HCT116 (cell line): ENCODE results near the gene SULT1E1. TPM values are rescaled to one million over a fixed set of nuclear protein-coding genes. Genes with fewer than 3 reads are reported as not detected.

ENCODE experiments used
- ATAC-seq: fragments of 200-7000 bp; cut with Tn5 transposase; 2 replicates; pipeline ENCODE4 v1.9.1; 2020; ENCODE audit warnings: mild to moderate bottlenecking, moderate library complexity
- BruUV-seq: library from RNA; stranded (reverse); fragments of 400-500 nt; replicated peaks from 2 replicates; lab custom pipeline; 2021; lab: Mats Ljungman, UMichigan
- CTCF ChIA-PET: fragments of 300-600 bp; sonication (Branson Sonifier 250); formaldehyde crosslinking; loops from one replicate; lab custom pipeline; 2021; ENCODE audit warnings: antibody characterized with exemption; lab: Charles Lee
- POLR2A ChIA-PET: fragments of 300-600, 350-600 bp; sonication (Branson Sonifier 250); formaldehyde crosslinking; loops from one replicate; lab custom pipeline; 2021; ENCODE audit warnings: antibody characterized with exemption; lab: Charles Lee
- RAD21 ChIA-PET, 2 experiments: fragments of 300-600 bp; sonication (Branson Sonifier 250); formaldehyde crosslinking; loops; one replicate each; lab custom pipeline; 2023; ENCODE audit warnings: low total read pairs in 2 of 2; ENCODE audit not compliant: uncharacterized antibody in 2 of 2, unreplicated experiment in 2 of 2, low non-redundant PET in 1 of 2; lab: Charles Lee
- DNase-seq: peaks from one replicate; pipeline ENCODE4 v3.0.0-alpha.2; 2010; ENCODE audit warnings: low read depth, low spot score
- H2AFZ ChIP-seq: fragments of 200-600 bp; shearing (Covaris generic), sonication (generic); 2 replicates; pipeline ENCODE4 v1.6.1; 2017; ENCODE audit warnings: low read depth, mixed run types, mixed read lengths, antibody characterized with exemption, low read length; ENCODE audit not compliant: poor library complexity, severe bottlenecking
- H3K27ac ChIP-seq: 2 replicates; pipeline ENCODE4 v1.5.1; 2012; ENCODE audit warnings: low read depth, low read length
- H3K27me3 ChIP-seq: fragments of 200-600 bp; sonication (generic); 2 replicates; pipeline ENCODE4 v1.6.1; 2016; ENCODE audit warnings: mixed run types, low read length, mixed read lengths; ENCODE audit not compliant: insufficient read depth
- H3K36me3 ChIP-seq, 2 experiments: fragments of 200-500 bp in 1 of 2; fragments of 200-600 bp in 1 of 2; sonication (Bioruptor generic) in 1 of 2; sonication (generic) in 1 of 2; 2 replicates each; pipeline versions ENCODE4 v1.5.1 to v1.6.1; 2014 to 2016; ENCODE audit warnings: low read length in 2 of 2, inconsistent platforms in 1 of 2, mixed read lengths in 1 of 2, mixed run types in 1 of 2; ENCODE audit not compliant: insufficient read depth in 2 of 2, control insufficient read depth in 1 of 2
- H3K4me1 ChIP-seq, 2 experiments: fragments of 200-600 bp in 1 of 2; sonication (generic) in 1 of 2; 2 replicates each; pipeline versions ENCODE4 v1.5.1 to v1.6.1; 2012 to 2017; ENCODE audit warnings: low read length in 2 of 2, inconsistent platforms in 1 of 2, mild to moderate bottlenecking in 1 of 2, mixed read lengths in 1 of 2, mixed run types in 1 of 2, moderate library complexity in 1 of 2; ENCODE audit not compliant: insufficient read depth in 2 of 2, control insufficient read depth in 1 of 2
- H3K4me2 ChIP-seq: fragments of 200-600 bp; sonication (generic); 2 replicates; pipeline ENCODE4 v1.6.1; 2017; ENCODE audit warnings: mixed run types, low read length, mixed read lengths
- H3K4me3 ChIP-seq, 2 experiments: fragments of 200-600 bp in 1 of 2; sonication (generic) in 1 of 2; replicated peaks in 1 of 2; 2 replicates each; pipeline ENCODE4 v1.5.1; 2011 to 2016; ENCODE audit warnings: low read length in 2 of 2, control low read depth in 1 of 2, low read depth in 1 of 2, mild to moderate bottlenecking in 1 of 2, mixed read lengths in 1 of 2, mixed run types in 1 of 2
- H3K79me2 ChIP-seq: fragments of 200-600 bp; sonication (generic); 2 replicates; pipeline ENCODE4 v1.6.1; 2017; ENCODE audit warnings: mild to moderate bottlenecking, mixed run types, low read length, moderate library complexity, mixed read lengths; ENCODE audit not compliant: insufficient read depth
- H3K9ac ChIP-seq: fragments of 200-600 bp; sonication (generic); 2 replicates; pipeline ENCODE4 v1.6.1; 2016; ENCODE audit warnings: low read length, mixed read lengths
- H3K9me2 ChIP-seq: fragments of 200-600 bp; sonication (generic), shearing (Covaris generic); 2 replicates; pipeline ENCODE4 v1.6.1; 2017; ENCODE audit warnings: mixed run types, mild to moderate bottlenecking, moderate library complexity; ENCODE audit not compliant: insufficient read depth
- H3K9me3 ChIP-seq, 2 experiments: fragments of 200-500 bp in 1 of 2; fragments of 200-600 bp in 1 of 2; sonication (Bioruptor generic) in 1 of 2; sonication (generic) in 1 of 2; 2 replicates each; pipeline ENCODE4 v1.6.1; 2014 to 2017; ENCODE audit warnings: low read length in 2 of 2, mixed read lengths in 2 of 2, inconsistent platforms in 1 of 2, low read depth in 1 of 2, mild to moderate bottlenecking in 1 of 2, mixed run types in 1 of 2, moderate library complexity in 1 of 2; ENCODE audit not compliant: control insufficient read depth in 1 of 2, insufficient read depth in 1 of 2
- H4K20me1 ChIP-seq: fragments of 200-600 bp; sonication (generic), shearing (Covaris generic); 2 replicates; pipeline ENCODE4 v1.6.1; 2017; ENCODE audit warnings: mixed run types, mild to moderate bottlenecking, moderate library complexity; ENCODE audit not compliant: insufficient read depth
- ATF3 ChIP-seq: IDR thresholded peaks from 2 replicates; pipeline ENCODE4 v1.6.1; 2012
- CTCF ChIP-seq, 3 experiments: fragments of 200-600 bp in 1 of 3; sonication (generic) in 1 of 3; IDR thresholded peaks in 2 of 3; conservative IDR thresholded peaks in 1 of 3; 2 replicates each; pipeline ENCODE4 v1.5.1; 2012 to 2017; ENCODE audit warnings: low read depth in 2 of 3, low read length in 2 of 3, antibody characterized with exemption in 1 of 3, borderline replicate concordance in 1 of 3, control low read depth in 1 of 3, mild to moderate bottlenecking in 1 of 3, mixed read lengths in 1 of 3, mixed run types in 1 of 3, moderate library complexity in 1 of 3; ENCODE audit not compliant: insufficient read depth in 1 of 3
- EGR1 ChIP-seq: IDR thresholded peaks from 2 replicates; pipeline ENCODE4 v1.6.1; 2012; ENCODE audit warnings: low read depth
- ELF1 ChIP-seq: IDR thresholded peaks from 2 replicates; pipeline ENCODE4 v1.6.1; 2012; ENCODE audit warnings: low read depth, borderline replicate concordance
- EZH2 ChIP-seq: fragments of 200-600 bp; sonication (generic); IDR thresholded peaks from 2 replicates; pipeline ENCODE4 v1.6.1; 2017; ENCODE audit warnings: antibody characterized with exemption, mixed run types
- FOSL1 ChIP-seq: IDR thresholded peaks from 2 replicates; pipeline ENCODE4 v1.6.1; 2012; ENCODE audit warnings: low read depth
- MAX ChIP-seq: IDR thresholded peaks from 2 replicates; pipeline ENCODE4 v1.6.1; 2012
- POLR2A ChIP-seq: IDR thresholded peaks from 2 replicates; pipeline ENCODE4 v1.7.0; 2011; ENCODE audit warnings: borderline replicate concordance; ENCODE audit not compliant: insufficient read depth, insufficient read length; ENCODE audit errors: extremely low read depth
- POLR2AphosphoS5 ChIP-seq: IDR thresholded peaks from 2 replicates; pipeline ENCODE4 v1.6.1; 2011; ENCODE audit warnings: mild to moderate bottlenecking, low read depth, low read length, moderate library complexity
- RAD21 ChIP-seq: IDR thresholded peaks from 2 replicates; pipeline ENCODE4 v1.6.1; 2012; ENCODE audit warnings: low read depth, mild to moderate bottlenecking
- SIN3A ChIP-seq: IDR thresholded peaks from 2 replicates; pipeline ENCODE4 v1.6.1; 2012; ENCODE audit warnings: low read depth
- SRF ChIP-seq: IDR thresholded peaks from 2 replicates; pipeline ENCODE4 v1.6.1; 2012; ENCODE audit warnings: low read depth
- TCF7L2 ChIP-seq: IDR thresholded peaks from 2 replicates; pipeline ENCODE4 v1.7.0; 2011; ENCODE audit warnings: borderline replicate concordance, inconsistent platforms; ENCODE audit not compliant: insufficient read depth, insufficient read length; ENCODE audit errors: extremely low read depth
- YY1 ChIP-seq: IDR thresholded peaks from 2 replicates; pipeline ENCODE4 v1.6.1; 2011; ENCODE audit warnings: low read length, low read depth, moderate library complexity, mild to moderate bottlenecking; ENCODE audit not compliant: insufficient replicate concordance; ENCODE audit errors: extremely low read depth
- ZBTB33 ChIP-seq: IDR thresholded peaks from 2 replicates; pipeline ENCODE4 v1.6.1; 2011; ENCODE audit warnings: mild to moderate bottlenecking, low read length, moderate library complexity; ENCODE audit not compliant: insufficient replicate concordance; ENCODE audit errors: extremely low read depth
- ZFX ChIP-seq: fragments of 450-650 bp; IDR thresholded peaks from 2 replicates; pipeline ENCODE4 v1.6.1; 2017
- ZNF274 ChIP-seq: fragments of 200-500 bp; sonication (Bioruptor generic); IDR thresholded peaks from 2 replicates; pipeline ENCODE4 v1.6.1; 2014; ENCODE audit warnings: mild to moderate bottlenecking, low read depth, low read length, inconsistent platforms
- intact Hi-C: fragments of 100-400 bp; cut with micrococcal nuclease; formaldehyde crosslinking; loops from 2 replicates; pipeline ENCODE4 v1.10.0; 2022
- total RNA-seq: library from RNA; stranded (reverse); gene quantifications from one replicate; pipeline ENCODE4 v1.2.1, GENCODE V29; 2021; ENCODE audit not compliant: unreplicated experiment

The SULT1E1 gene
- total RNA-seq, 1 experiment from 2014 or later = not detected

GRCh38 chr4:69858690-69859089, 1.3 kb downstream of the SULT1E1 start:
- Histone ChIP-seq H3K4me2 (no peak overlapping the region), H4K20me1 (no peaks in the 10 kb centered on the region), H3K4me3 (no peak overlapping the region), H3K9ac (no peak overlapping the region), H3K79me2 (no peaks in the 10 kb centered on the region), H3K9me3 (no peaks in the 10 kb centered on the region), H2AFZ (no peak overlapping the region), H3K36me3 (no peaks in the 10 kb centered on the region), H3K4me1 (no peaks in the 10 kb centered on the region), H3K9me2 (no peaks in the 10 kb centered on the region), H3K27me3 (no peaks in the 10 kb centered on the region), H3K27ac (no peak overlapping the region)
- ATAC-seq (no peak), DNase-seq (no peak)
- intact Hi-C loops = no loop called here
- TF ChIP-seq ELF1 = no peak
- BruUV-seq = no TSS peak
- ChIA-PET RAD21 (no interaction called here), POLR2A (no interaction called here), CTCF (no interaction called here)

GRCh38 chr4:69855822-69856221, 4.1 kb downstream of the SULT1E1 start:
- ChIA-PET RAD21 (no interaction called here), POLR2A (no interaction called here), CTCF (no interaction called here)
- H2AFZ ChIP-seq = no peak overlapping the region
- H3K4me2 ChIP-seq = no peak overlapping the region
- DNase-seq (no peak), ATAC-seq (no peak)
- H4K20me1 ChIP-seq = no peaks in the 10 kb centered on the region
- no peaks in the 10 kb centered on the region for H3K27me3 ChIP-seq
- H3K79me2 ChIP-seq = no peaks in the 10 kb centered on the region
- H3K9me2 ChIP-seq = no peaks in the 10 kb centered on the region
- no peaks in the 10 kb centered on the region for H3K9me3 ChIP-seq
- no peaks in the 10 kb centered on the region for H3K36me3 ChIP-seq
- no TSS peak for BruUV-seq
- H3K27ac ChIP-seq = no peak overlapping the region
- intact Hi-C loops = no loop called here
- no peaks in the 10 kb centered on the region for H3K4me1 ChIP-seq
- no peak overlapping the region for H3K9ac ChIP-seq
- no peak overlapping the region for H3K4me3 ChIP-seq
- TF ChIP-seq SIN3A = no peak
- no peak for TF ChIP-seq FOSL1
- TF ChIP-seq TCF7L2 = no peak
- no peak for TF ChIP-seq EGR1
- no peak for TF ChIP-seq ZBTB33
- TF ChIP-seq ZFX = no peak
- TF ChIP-seq EZH2 = no peak
- TF ChIP-seq ELF1 = no peak
- TF ChIP-seq RAD21 = no peak
- TF ChIP-seq MAX = no peak
- no peak for TF ChIP-seq YY1
- no peak for TF ChIP-seq CTCF (IDR thresholded peaks at IDR 0.05 in 2 of 3, conservative IDR thresholded peaks at IDR 0.05 in 1 of 3; ENCODE audit: borderline replicate concordance in 1 of 3, insufficient read depth in 1 of 3, low read depth in 2 of 3, low read length in 2 of 3)
- no peak for TF ChIP-seq SRF
- TF ChIP-seq POLR2A = no peak
- no peak for TF ChIP-seq ZNF274
- TF ChIP-seq POLR2AphosphoS5 = no peak
- TF ChIP-seq ATF3 = no peak
